K562 (cell line): ENCODE results near the gene DAD1. TPM values are rescaled to one million over a fixed set of nuclear protein-coding genes. Genes with fewer than 3 reads are reported as not detected.

Source experiments
- ATAC-seq: fragments of 200-7000 bp; cut with Tn5 transposase; 3 replicates; pipeline ENCODE4 v1.9.1; 2020; ENCODE audit warnings: moderate library complexity
- BruUV-seq: library from RNA; stranded (reverse); fragments of 400-500 nt; replicated peaks from 2 replicates; lab custom pipeline; 2021; lab: Mats Ljungman, UMichigan
- CTCF ChIA-PET: fragments of 300-600 bp; formaldehyde crosslinking; extraction: SDS; loops from one replicate; lab custom pipeline; 2021; ENCODE audit warnings: low intra/inter-chr PET ratio; lab: Yijun Ruan, JAX
- POLR2A ChIA-PET: fragments of 300-600, 350-650 bp; sonication (Branson Sonifier 250); formaldehyde crosslinking; extraction: SDS; loops from one replicate; lab custom pipeline; 2021; ENCODE audit warnings: antibody characterized with exemption, inconsistent platforms; lab: Yijun Ruan, JAX
- DNase-seq, 4 experiments: peaks; one replicate each; pipeline versions ENCODE4 v3.0.0 to v3.0.0-alpha.2; 2011 to 2018; ENCODE audit warnings: low spot score in 3 of 4, mixed read lengths in 3 of 4; ENCODE audit errors: extremely low read depth in 1 of 4
- FAIRE-seq: peaks from 2 replicates; lab custom pipeline; 2011; peaks lifted over from hg19 to GRCh38; lab: Jason Lieb, UNC
- H2AFZ ChIP-seq: 2 replicates; pipeline ENCODE4 v1.6.0; 2011; ENCODE audit warnings: low read depth, low read length, control low read depth, inconsistent platforms
- H3K27ac ChIP-seq: fragments of 200-600 bp; 3 replicates; pipeline ENCODE4 v1.8.0; 2011; ENCODE audit warnings: low read depth, mild to moderate bottlenecking, control low read depth, inconsistent platforms, low read length, moderate library complexity, mixed read lengths; ENCODE audit errors: extremely low read depth
- H3K27me3 ChIP-seq, 2 experiments: fragments of 300-600 bp in 1 of 2; 2 replicates in 1 of 2; 3 replicates in 1 of 2; pipeline versions ENCODE4 v1.6.0 to v1.8.0; 2011; ENCODE audit warnings: inconsistent platforms in 2 of 2, low read length in 2 of 2, mild to moderate bottlenecking in 1 of 2, mixed read lengths in 1 of 2, moderate library complexity in 1 of 2; ENCODE audit not compliant: control insufficient read depth in 2 of 2, insufficient read depth in 2 of 2
- H3K36me3 ChIP-seq: fragments of 300-600 bp; 3 replicates; pipeline ENCODE4 v1.8.0; 2011; ENCODE audit warnings: mild to moderate bottlenecking, low read length, inconsistent platforms; ENCODE audit not compliant: control insufficient read depth, insufficient read depth
- H3K4me1 ChIP-seq, 2 experiments: fragments of 200-600 bp in 1 of 2; replicated peaks in 1 of 2; 2 replicates in 1 of 2; 3 replicates in 1 of 2; pipeline versions ENCODE4 v1.5.1 to v1.8.0; 2011; ENCODE audit warnings: inconsistent platforms in 2 of 2, low read length in 2 of 2, mild to moderate bottlenecking in 1 of 2, mixed read lengths in 1 of 2, moderate library complexity in 1 of 2; ENCODE audit not compliant: control insufficient read depth in 2 of 2, insufficient read depth in 2 of 2
- H3K4me2 ChIP-seq: 2 replicates; pipeline ENCODE4 v1.6.1; 2011; ENCODE audit warnings: low read length, control low read depth, inconsistent platforms, mixed read lengths; ENCODE audit not compliant: insufficient read depth
- H3K4me3 ChIP-seq: fragments of 200-600 bp; sonication (generic), shearing (Covaris generic); 2 replicates; pipeline ENCODE4 v1.5.1; 2016; ENCODE audit warnings: control low read depth, inconsistent platforms
- H3K79me2 ChIP-seq: fragments of 200-600 bp; 3 replicates; pipeline ENCODE4 v1.8.0; 2011; ENCODE audit warnings: low read length, inconsistent platforms; ENCODE audit not compliant: control insufficient read depth, insufficient read depth
- H3K9ac ChIP-seq, 2 experiments: 2 replicates each; pipeline versions ENCODE4 v1.6.0 to v1.6.1; 2011; ENCODE audit warnings: low read depth in 2 of 2, low read length in 2 of 2, control low read depth in 1 of 2, inconsistent platforms in 1 of 2, mild to moderate bottlenecking in 1 of 2, mixed read lengths in 1 of 2; ENCODE audit not compliant: insufficient read depth in 1 of 2
- H3K9me1 ChIP-seq: one replicate; pipeline ENCODE4 v1.6.0; 2011; ENCODE audit warnings: inconsistent platforms, mild to moderate bottlenecking, low read length, moderate library complexity; ENCODE audit not compliant: control insufficient read depth, insufficient read depth
- H3K9me3 ChIP-seq: replicated peaks from 2 replicates; pipeline ENCODE4 v1.5.1; 2011; ENCODE audit warnings: low read depth, low read length, inconsistent platforms; ENCODE audit not compliant: control insufficient read depth, insufficient read depth
- H4K20me1 ChIP-seq: replicated peaks from 2 replicates; pipeline ENCODE4 v1.6.1; 2011; ENCODE audit warnings: low read length, inconsistent platforms, mixed read lengths; ENCODE audit not compliant: control insufficient read depth, insufficient read depth
- CHD1 ChIP-seq: fragments of 200-600 bp; sonication (generic); IDR thresholded peaks from one replicate; pipeline ENCODE4 v1.6.1; 2012; ENCODE audit warnings: mild to moderate bottlenecking, moderate library complexity, low read length, inconsistent platforms
- ETV5 ChIP-seq: sonication (generic); formaldehyde crosslinking; IDR thresholded peaks from 2 replicates; pipeline ENCODE4 v1.4.0; 2020; ENCODE audit warnings: low read depth, mild to moderate bottlenecking, missing genetic modification reagents
- IRF2 ChIP-seq: sonication (generic); formaldehyde crosslinking; IDR thresholded peaks from 2 replicates; pipeline ENCODE4 v1.8.1; 2022; ENCODE audit warnings: mild to moderate bottlenecking, missing genetic modification reagents
- KAT2B ChIP-seq: IDR thresholded peaks from one replicate; pipeline ENCODE4 v1.6.1; 2012; ENCODE audit warnings: low read depth, mild to moderate bottlenecking, control low read depth, inconsistent platforms, low read length, moderate library complexity
- KLF1 ChIP-seq: fragments of 450-650 bp; IDR thresholded peaks from 2 replicates; pipeline ENCODE4 v1.6.1; 2016; ENCODE audit warnings: missing genetic modification characterization, missing compliant biosample characterization
- MEF2A ChIP-seq: IDR thresholded peaks from 2 replicates; pipeline ENCODE4 v1.6.1; 2011; ENCODE audit warnings: low read depth, mild to moderate bottlenecking, low read length, moderate library complexity; ENCODE audit not compliant: control insufficient read depth
- MIER1 ChIP-seq: fragments of 450-650 bp; IDR thresholded peaks from 2 replicates; pipeline ENCODE4 v1.6.1; 2016; ENCODE audit warnings: antibody characterized with exemption, mild to moderate bottlenecking, low read depth
- NEUROD1 ChIP-seq: fragments of 150-350 bp; IDR thresholded peaks from 2 replicates; pipeline ENCODE4 v1.6.1; 2014; ENCODE audit warnings: borderline replicate concordance, low read length, low read depth; ENCODE audit not compliant: partially characterized antibody
- NR2C1 ChIP-seq, 2 experiments: fragments of 450-650 bp; IDR thresholded peaks; 2 replicates each; pipeline ENCODE4 v1.6.1; 2017; ENCODE audit warnings: mild to moderate bottlenecking in 2 of 2, antibody characterized with exemption in 1 of 2, inconsistent platforms in 1 of 2, missing compliant biosample characterization in 1 of 2, missing genetic modification characterization in 1 of 2
- POLR2AphosphoS2 ChIP-seq: IDR thresholded peaks from 2 replicates; pipeline ENCODE4 v1.6.1; 2012; ENCODE audit warnings: low read length, improper control_type of control experiment
- PYGO2 ChIP-seq: fragments of 450-650 bp; IDR thresholded peaks from 2 replicates; pipeline ENCODE4 v1.6.1; 2016; ENCODE audit warnings: mild to moderate bottlenecking, missing genetic modification characterization, moderate library complexity, missing compliant biosample characterization
- RHOXF2B ChIP-seq: fragments of 250-450 bp; sonication (Bioruptor Pico); conservative IDR thresholded peaks from 2 replicates; pipeline ENCODE4 v1.5.1; 2021
- STAT5B ChIP-seq: fragments of 250-450 bp; sonication (Bioruptor Pico); IDR thresholded peaks from 2 replicates; pipeline ENCODE4 v1.8.0; 2021; ENCODE audit warnings: mild to moderate bottlenecking, inconsistent platforms
- TFAM ChIP-seq: fragments of 250-450 bp; sonication (Bioruptor Pico); conservative IDR thresholded peaks from 2 replicates; pipeline ENCODE4 v1.5.0; 2021; ENCODE audit warnings: mild to moderate bottlenecking, moderate library complexity
- ZNF778 ChIP-seq: fragments of 450-650 bp; formaldehyde crosslinking; IDR thresholded peaks from 2 replicates; pipeline ENCODE4 v1.4.0; 2020; ENCODE audit warnings: mild to moderate bottlenecking, moderate library complexity
- WGBS: fragments of 100-300 bp; shearing (Covaris generic); methylation state at CpG from one replicate; pipeline ENCODE4 v1.1.6; 2016; ENCODE audit warnings: low coverage, mixed read lengths; ENCODE audit not compliant: insufficient coverage; ENCODE audit errors: missing lambda C conversion rate; 5-methylcytosine and 5-hydroxymethylcytosine counted together
- in situ Hi-C: fragments of 300-500 bp; cut with MboI; formaldehyde crosslinking; loops from 4 replicates; pipeline ENCODE4 v1.15.0; 2018; ENCODE audit warnings: inconsistent platforms, mixed read lengths
- intact Hi-C: fragments of 100-400 bp; cut with micrococcal nuclease; formaldehyde crosslinking; loops from 2 replicates; pipeline ENCODE4 v1.14.2; 2022
- polyA plus RNA-seq, 8 experiments: library from polyadenylated mRNA; depleted of rRNA in 4 of 8; stranded (reverse) in 5 of 8; unstranded in 3 of 8; fragments of >200 nt; fragmentation: Nextera tagmentation in 2 of 8; fragmentation: Illumina TruSeq in 1 of 8; extraction: Ambion mirVana in 2 of 8; extraction: Trizol in 1 of 8; gene quantifications; 2 replicates each; pipeline versions ENCODE4 v1.2.1 to v1.2.3, GENCODE V29; 2011 to 2014; ENCODE audit warnings: inconsistent platforms in 1 of 8, missing spikeins in 1 of 8
- total RNA-seq, 7 experiments: library from RNA; depleted of rRNA in 6 of 7; stranded (reverse); fragments of >200 nt in 6 of 7; fragmentation: Illumina TruSeq in 2 of 7; extraction: Trizol in 2 of 7; gene quantifications; 2 replicates each; pipeline versions ENCODE4 v1.2.1 to v1.2.3, GENCODE V29; 2011 to 2021; ENCODE audit warnings: low replicate concordance in 1 of 7
- TF ChIP-seq, protein P1 (sequence below): IDR thresholded peaks from 2 replicates; pipeline ENCODE4 v1.6.1; 2014; ENCODE audit warnings: antibody characterized with exemption
- TF ChIP-seq, protein P2 (sequence below): fragments of 450-650 bp; IDR thresholded peaks from 2 replicates; pipeline ENCODE4 v1.6.1; 2018; ENCODE audit warnings: mild to moderate bottlenecking, low read depth; ENCODE audit not compliant: partially characterized antibody

DAD1 gene
- total and polyA plus RNA-seq, 9 of the 15 experiments (the other 6 are each of a cell fraction or from before 2014, with no cell fraction given): 104 to 617 (median 222) TPM

DNA sequence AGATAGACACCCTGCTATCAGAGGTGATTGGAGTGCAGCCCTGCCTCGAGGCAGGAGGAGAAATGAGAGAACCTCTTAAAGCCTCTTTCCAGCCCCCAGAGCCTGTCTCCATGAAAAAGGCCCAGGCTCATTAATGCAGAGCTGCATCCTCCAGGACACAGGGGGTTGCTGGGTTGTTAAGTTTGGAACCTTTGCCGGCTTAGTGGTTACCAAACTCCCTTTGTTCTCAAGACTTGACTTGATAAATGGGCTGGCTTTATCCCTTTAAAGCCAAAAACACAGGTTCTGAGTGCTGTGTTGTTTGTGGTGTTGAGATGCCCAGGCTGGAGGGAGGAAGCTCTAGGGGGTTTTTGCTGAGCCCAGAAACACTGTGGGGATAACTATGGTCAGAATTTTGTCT, 71.0 kb downstream of the DAD1 start:
- TF ChIP-seq PYGO2 (tag): no peak
- TF ChIP-seq, protein P1, sequence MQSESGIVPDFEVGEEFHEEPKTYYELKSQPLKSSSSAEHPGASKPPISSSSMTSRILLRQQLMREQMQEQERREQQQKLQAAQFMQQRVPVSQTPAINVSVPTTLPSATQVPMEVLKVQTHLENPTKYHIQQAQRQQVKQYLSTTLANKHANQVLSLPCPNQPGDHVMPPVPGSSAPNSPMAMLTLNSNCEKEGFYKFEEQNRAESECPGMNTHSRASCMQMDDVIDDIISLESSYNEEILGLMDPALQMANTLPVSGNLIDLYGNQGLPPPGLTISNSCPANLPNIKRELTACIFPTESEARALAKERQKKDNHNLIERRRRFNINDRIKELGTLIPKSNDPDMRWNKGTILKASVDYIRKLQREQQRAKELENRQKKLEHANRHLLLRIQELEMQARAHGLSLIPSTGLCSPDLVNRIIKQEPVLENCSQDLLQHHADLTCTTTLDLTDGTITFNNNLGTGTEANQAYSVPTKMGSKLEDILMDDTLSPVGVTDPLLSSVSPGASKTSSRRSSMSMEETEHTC: no peak
- no peak for TF ChIP-seq MEF2A
- TF ChIP-seq NR2C1 (IDR thresholded peaks at IDR 0.05): no peak
- TF ChIP-seq NR2C1 (tag; IDR thresholded peaks at IDR 0.05): no peak
- no peak for TF ChIP-seq RHOXF2B (CRISPR knock-in tag)
- no peak for TF ChIP-seq ETV5
- TF ChIP-seq KAT2B: no peak
- TF ChIP-seq KLF1: no peak
- no peak for TF ChIP-seq TFAM (CRISPR knock-in tag)
- TF ChIP-seq, protein P2, sequence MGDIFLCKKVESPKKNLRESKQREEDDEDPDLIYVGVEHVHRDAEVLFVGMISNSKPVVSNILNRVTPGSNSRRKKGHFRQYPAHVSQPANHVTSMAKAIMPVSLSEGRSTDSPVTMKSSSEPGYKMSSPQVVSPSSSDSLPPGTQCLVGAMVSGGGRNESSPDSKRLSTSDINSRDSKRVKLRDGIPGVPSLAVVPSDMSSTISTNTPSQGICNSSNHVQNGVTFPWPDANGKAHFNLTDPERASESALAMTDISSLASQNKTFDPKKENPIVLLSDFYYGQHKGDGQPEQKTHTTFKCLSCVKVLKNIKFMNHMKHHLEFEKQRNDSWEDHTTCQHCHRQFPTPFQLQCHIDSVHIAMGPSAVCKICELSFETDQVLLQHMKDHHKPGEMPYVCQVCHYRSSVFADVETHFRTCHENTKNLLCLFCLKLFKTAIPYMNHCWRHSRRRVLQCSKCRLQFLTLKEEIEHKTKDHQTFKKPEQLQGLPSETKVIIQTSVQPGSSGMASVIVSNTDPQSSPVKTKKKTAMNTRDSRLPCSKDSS: no peak
- TF ChIP-seq IRF2 (CRISPR knock-in tag): no peak
- no peak for TF ChIP-seq STAT5B (CRISPR knock-in tag)
- TF ChIP-seq CHD1: no peak
- no peak for TF ChIP-seq ZNF778
- TF ChIP-seq POLR2AphosphoS2: no peak
- no peak for TF ChIP-seq MIER1
- TF ChIP-seq NEUROD1: no peak
- H3K36me3 ChIP-seq: no peaks in the 10 kb centered on the region
- no peaks in the 10 kb centered on the region for H4K20me1 ChIP-seq
- no peaks in the 10 kb centered on the region for H3K79me2 ChIP-seq
- no peak overlapping the region for H2AFZ ChIP-seq
- H3K4me1 ChIP-seq: peaks cover 0 to 15% of the 10 kb centered on the region in 2 experiments; a peak in 3 of 5 replicates
- H3K9ac ChIP-seq: no peak overlapping the region
- no peaks in the 10 kb centered on the region for H3K9me1 ChIP-seq
- ChIA-PET CTCF (no interaction called here), POLR2A (no interaction called here)
- WGBS: 4% methylated on average over 2 of the region's 2 CpGs
- no peaks in the 10 kb centered on the region for H3K27me3 ChIP-seq
- no peak for ATAC-seq
- DNase-seq: no peak
- H3K9me3 ChIP-seq: no peaks in the 10 kb centered on the region
- no peak for FAIRE-seq
- BruUV-seq: no TSS peak
- no peak overlapping the region for H3K4me3 ChIP-seq
- H3K27ac ChIP-seq: no peak overlapping the region
- intact Hi-C loops: no loop called here
- in situ Hi-C loops: no loop called here
- no peak overlapping the region for H3K4me2 ChIP-seq
